Activated CD4-positive, alpha-beta T cell treated with anti-CD3 and anti-CD28 coated beads for 36 hours (primary cell): ENCODE measurements around the gene ABLIM1. TPM values are rescaled to one million over a fixed set of nuclear protein-coding genes. Genes with fewer than 3 reads are reported as not detected.
A peak's percentile ranks its signal among the peaks of the same experiment; 100 is the strongest.

ENCODE experiments used
- ATAC-seq: fragments of 200-7000 bp; cut with Tn5 transposase; one replicate; pipeline ENCODE4 v1.10.0; 2021; ENCODE audit warnings: mild to moderate bottlenecking, moderate library complexity
- CTCF ChIA-PET: fragments of 350-600 bp; sonication (Branson Sonifier 250); formaldehyde crosslinking; loops from one replicate; lab custom pipeline; 2021; ENCODE audit warnings: antibody characterized with exemption; lab: Charles Lee
- POLR2A ChIA-PET: fragments of 350-600 bp; sonication (Branson Sonifier 250); formaldehyde crosslinking; loops from one replicate; lab custom pipeline; 2021; ENCODE audit warnings: antibody characterized with exemption, inconsistent platforms; lab: Charles Lee
- DNase-seq: peaks from one replicate; pipeline ENCODE4 v3.0.0-alpha.2; 2020
- H3K27ac Mint-ChIP-seq: one replicate; pipeline ENCODE4 v1.8.0; 2021; ENCODE audit warnings: mixed read lengths
- H3K27me3 Mint-ChIP-seq: one replicate; pipeline ENCODE4 v1.8.0; 2021; ENCODE audit warnings: mixed read lengths
- H3K36me3 Mint-ChIP-seq: one replicate; pipeline ENCODE4 v1.8.0; 2021; ENCODE audit warnings: low read depth, mixed read lengths
- H3K4me1 Mint-ChIP-seq: one replicate; pipeline ENCODE4 v1.8.0; 2021; ENCODE audit warnings: mixed read lengths
- H3K4me3 Mint-ChIP-seq: one replicate; pipeline ENCODE4 v1.8.0; 2021; ENCODE audit warnings: mild to moderate bottlenecking, moderate library complexity, mixed read lengths
- H3K9me3 Mint-ChIP-seq: one replicate; pipeline ENCODE4 v1.8.0; 2021; ENCODE audit warnings: low read depth, mixed read lengths
- intact Hi-C, 2 experiments: fragments of 100-400 bp; cut with DNase I in 1 of 2; cut with micrococcal nuclease in 1 of 2; formaldehyde crosslinking; loops; one replicate each; pipeline versions ENCODE4 v1.14.2 to v1.15.1; 2022 to 2024; cut with DNase I, micrococcal nuclease
- total RNA-seq, 2 experiments: library from RNA; stranded (reverse); gene quantifications; one replicate each; pipeline ENCODE4 v1.2.3, GENCODE V29; 2021

ABLIM1 gene
- total RNA-seq, 2 experiments from 2014 or later = 152 to 166 TPM

DNA sequence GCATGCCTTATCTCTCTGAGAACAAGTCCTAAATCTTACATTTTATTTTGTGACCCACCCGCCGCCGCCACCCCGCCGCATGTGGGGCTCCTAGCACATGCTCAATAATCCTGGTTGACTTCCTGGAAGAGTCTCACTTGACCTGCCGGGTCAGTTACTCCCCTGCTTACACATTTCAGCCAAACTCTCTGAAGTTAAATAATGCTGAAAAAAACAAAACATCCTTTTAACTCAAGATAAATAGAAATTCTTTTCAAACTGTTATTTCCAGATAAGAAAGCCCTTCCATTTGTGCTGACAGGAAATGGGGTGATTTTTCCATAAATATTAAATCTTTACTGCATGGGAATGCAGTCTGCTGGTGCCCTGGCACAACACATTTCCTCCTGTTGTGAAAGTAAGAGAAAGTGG is 123.5 kb downstream of the ABLIM1 start:
- no peak overlapping the region for H3K27ac Mint-ChIP-seq
- peaks cover 26% of the 10 kb centered on the region for H3K4me1 Mint-ChIP-seq
- no peaks in the 10 kb centered on the region for H3K36me3 Mint-ChIP-seq
- ATAC-seq = no peak
- H3K9me3 Mint-ChIP-seq = no peaks in the 10 kb centered on the region
- no peaks in the 10 kb centered on the region for H3K27me3 Mint-ChIP-seq
- intact Hi-C loops = no loop called here
- H3K4me3 Mint-ChIP-seq = no peak overlapping the region
- DNase-seq = no peak
- CTCF ChIA-PET = interaction anchor here (1.2 kb wide), 1 partner anchor 12 kb away, joined by 3 read pairs; no protein-coding TSS in a partner anchor
- POLR2A ChIA-PET = no interaction called here

DNA sequence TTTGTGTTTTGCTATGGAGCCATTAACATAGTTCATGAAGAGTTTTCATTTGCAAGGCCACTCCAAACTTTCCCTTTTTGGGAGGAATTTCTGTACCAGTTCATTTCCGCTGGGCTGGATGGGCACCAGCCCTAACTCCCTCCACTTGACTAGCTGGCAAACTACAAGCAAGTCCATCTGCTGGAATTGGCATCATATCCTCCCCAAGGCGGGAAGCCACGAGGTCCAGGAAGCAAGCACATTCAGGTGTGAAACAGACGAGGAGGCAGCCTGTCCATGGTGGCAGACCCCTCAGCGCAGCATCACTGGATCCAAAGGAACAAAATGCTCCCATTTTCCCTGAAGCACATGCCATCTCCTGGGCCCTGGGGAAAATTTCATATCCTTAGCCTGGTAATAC is 125.8 kb downstream of the ABLIM1 start:
- CTCF ChIA-PET = interaction anchor here (0.5 to 1.6 kb wide), 4 partner anchors 12 to 202 kb away, joined by 3 to 5 read pairs (median 3); no protein-coding TSS in a partner anchor

DNA sequence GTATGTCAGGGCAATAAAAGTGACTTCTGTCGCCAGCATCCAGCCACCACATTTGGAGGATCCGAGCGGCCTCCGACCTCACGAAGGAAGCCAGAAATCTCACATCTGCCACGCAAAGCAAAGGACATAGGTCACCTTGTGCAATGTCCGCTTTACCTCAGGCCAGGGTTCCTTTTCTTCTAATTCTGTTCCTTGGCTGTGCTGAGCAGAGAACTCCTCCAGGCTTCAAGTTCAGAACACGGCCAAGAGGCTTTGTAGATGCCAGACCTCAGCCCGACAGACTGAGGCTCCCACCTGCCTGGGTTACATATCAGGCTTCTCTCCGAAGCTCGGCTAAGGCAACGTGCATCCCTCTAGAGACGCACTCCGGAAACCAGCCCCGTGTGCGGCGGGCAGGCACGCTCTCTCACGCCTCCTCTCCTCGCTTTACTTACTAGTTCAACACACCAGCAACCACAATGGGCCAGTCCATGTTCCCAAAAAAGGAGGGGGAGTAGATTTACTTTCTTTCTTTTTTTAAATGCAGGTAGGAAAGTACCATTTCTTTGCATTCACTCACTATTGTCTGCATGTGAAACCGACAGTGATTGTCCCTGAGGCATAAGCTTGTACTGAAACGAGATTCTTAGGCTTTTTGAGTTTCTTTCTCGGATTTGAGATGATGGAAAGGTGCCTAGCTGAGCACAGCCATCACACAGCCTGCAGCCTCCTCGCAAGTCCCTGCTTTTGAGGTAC is 131.4 kb downstream of the ABLIM1 start:
- ChIA-PET CTCF (interaction anchor here (0.7 to 16.1 kb wide), 17 partner anchors 11 to 296 kb away, joined by 3 to 187 read pairs (median 6); no protein-coding TSS in a partner anchor), POLR2A (interaction anchor here (0.6 to 3.9 kb wide), 14 partner anchors 9 to 85 kb away, joined by 3 to 56 read pairs (median 4); no protein-coding TSS in a partner anchor)
- intact Hi-C loops = loop anchor here (1.0 to 10.0 kb wide), 8 partner anchors 12 to 842 kb away; partner anchors contain the start of genes CCDC186 (in 1 of the 2), DCLRE1A (in 1 of the 2) and NHLRC2 (in 1 of the 2)
- Mint-ChIP-seq H3K4me3 (peak overlapping the region; percentile 88), H3K27me3 (no peaks in the 10 kb centered on the region), H3K9me3 (no peaks in the 10 kb centered on the region), H3K36me3 (peaks cover 6% of the 10 kb centered on the region), H3K27ac (peak overlapping the region; percentile 95), H3K4me1 (peaks cover 54% of the 10 kb centered on the region)
- peak; percentile 93 for ATAC-seq
- DNase-seq = peak; percentile 95

More for the DNA sequence above, 125.8 kb downstream of the ABLIM1 start:
- ATAC-seq = no peak
- Mint-ChIP-seq H3K27me3 (no peaks in the 10 kb centered on the region), H3K9me3 (no peaks in the 10 kb centered on the region), H3K4me1 (peaks cover 18% of the 10 kb centered on the region), H3K4me3 (no peak overlapping the region), H3K36me3 (no peaks in the 10 kb centered on the region), H3K27ac (no peak overlapping the region)
- intact Hi-C loops = no loop called here
- POLR2A ChIA-PET = interaction anchor here (0.6 kb wide), 1 partner anchor 59 kb away, joined by 3 read pairs; no protein-coding TSS in a partner anchor
- DNase-seq = no peak

DNA sequence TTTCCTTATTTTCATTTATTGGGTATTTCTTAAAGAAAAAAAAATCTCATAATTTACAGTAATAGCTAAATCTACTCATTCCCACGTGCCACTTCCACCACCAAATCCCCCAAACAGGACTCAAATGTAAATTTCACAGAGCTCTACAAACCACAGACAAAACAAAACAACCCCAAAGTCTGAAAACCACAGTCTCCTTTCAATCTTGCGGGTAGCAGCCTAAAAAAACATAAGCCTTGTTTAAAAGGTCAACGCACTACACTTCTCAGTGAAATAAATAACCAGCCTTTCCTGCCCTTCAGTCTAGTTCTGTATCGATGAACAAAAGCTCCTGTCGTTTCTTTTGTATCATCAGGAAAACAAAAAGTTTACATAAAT is 132.0 kb downstream of the ABLIM1 start:
- no peaks in the 10 kb centered on the region for H3K9me3 Mint-ChIP-seq
- peaks cover 6% of the 10 kb centered on the region for H3K36me3 Mint-ChIP-seq
- POLR2A ChIA-PET = interaction anchor here (0.6 to 3.9 kb wide), 13 partner anchors 8 to 85 kb away, joined by 3 to 56 read pairs (median 5); no protein-coding TSS in a partner anchor
- CTCF ChIA-PET = interaction anchor here (0.6 to 16.1 kb wide), 14 partner anchors 11 to 297 kb away, joined by 3 to 187 read pairs (median 7); no protein-coding TSS in a partner anchor
- peaks cover 60% of the 10 kb centered on the region for H3K4me1 Mint-ChIP-seq
- intact Hi-C loops = loop anchor here (1.0 to 10.0 kb wide), 7 partner anchors 15 to 841 kb away; partner anchors contain the start of genes CCDC186 (in 1 of the 2), DCLRE1A (in 1 of the 2) and NHLRC2 (in 1 of the 2)
- ATAC-seq (peak; percentile 9), DNase-seq (peak; percentile 52)
- peak overlapping the region; percentile 88 for H3K4me3 Mint-ChIP-seq
- peak overlapping the region; percentile 95 for H3K27ac Mint-ChIP-seq
- H3K27me3 Mint-ChIP-seq = no peaks in the 10 kb centered on the region

DNA sequence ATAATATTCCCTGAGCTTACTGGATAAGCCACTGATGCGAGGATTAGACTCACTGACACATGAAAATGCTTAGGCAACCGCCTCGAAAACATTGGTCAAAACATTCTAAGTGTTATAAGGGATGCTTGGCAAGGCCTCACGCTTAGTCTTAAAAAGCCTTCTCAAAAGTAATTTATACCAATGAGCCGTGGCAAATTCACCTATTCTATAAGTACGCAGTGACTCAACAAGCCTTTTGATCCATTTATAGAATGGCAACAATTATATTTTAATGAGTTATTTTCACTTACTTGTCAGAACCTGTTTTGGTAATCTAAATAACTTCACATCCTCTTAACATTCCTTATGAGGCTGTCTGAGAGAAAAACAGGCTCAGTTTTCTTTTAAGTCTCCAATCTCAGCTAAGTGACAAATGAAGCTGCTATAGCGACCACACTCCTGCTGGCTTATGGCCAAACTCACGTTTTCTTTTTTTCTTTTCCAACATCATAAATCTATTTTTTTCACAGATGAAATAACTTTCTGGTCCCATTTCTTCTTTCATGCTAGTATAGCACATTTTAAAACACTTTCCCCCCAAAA is 132.6 kb downstream of the ABLIM1 start:
- peaks cover 6% of the 10 kb centered on the region for H3K36me3 Mint-ChIP-seq
- POLR2A ChIA-PET = interaction anchor here (0.6 to 3.9 kb wide), 11 partner anchors 8 to 54 kb away, joined by 3 to 56 read pairs (median 6); no protein-coding TSS in a partner anchor
- peak overlapping the region; percentile 88 for H3K4me3 Mint-ChIP-seq
- peaks cover 63% of the 10 kb centered on the region for H3K4me1 Mint-ChIP-seq
- ATAC-seq (no peak), DNase-seq (peak; percentile 37)
- no peaks in the 10 kb centered on the region for H3K27me3 Mint-ChIP-seq
- CTCF ChIA-PET = interaction anchor here (0.6 to 16.1 kb wide), 10 partner anchors 10 to 103 kb away, joined by 3 to 187 read pairs (median 14); no protein-coding TSS in a partner anchor
- peak overlapping the region; percentile 95 for H3K27ac Mint-ChIP-seq
- no peaks in the 10 kb centered on the region for H3K9me3 Mint-ChIP-seq
- intact Hi-C loops = loop anchor here in 1 of 2 experiments (5.0 to 10.0 kb wide), 3 partner anchors 353 to 841 kb away; partner anchors contain the start of genes CCDC186, DCLRE1A and NHLRC2

DNA sequence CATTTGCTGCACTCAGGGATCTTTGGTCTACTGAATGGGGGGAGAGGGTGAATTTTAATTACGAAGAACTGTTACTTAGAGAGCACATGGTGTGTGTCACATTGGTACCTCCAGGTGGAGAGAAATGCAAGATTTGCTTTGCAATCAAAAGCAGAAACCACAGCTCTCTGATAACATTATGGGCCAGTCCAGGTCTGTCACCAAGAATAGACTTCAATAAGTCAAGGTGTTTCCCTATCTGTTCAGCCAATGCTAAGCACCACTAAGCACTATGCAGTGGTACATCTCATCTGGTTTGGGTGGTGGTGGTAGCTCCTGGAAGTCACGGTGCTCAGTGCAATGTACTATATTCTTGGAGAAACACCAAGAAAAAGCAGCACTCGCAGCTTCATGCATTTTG is 134.2 kb downstream of the ABLIM1 start:
- DNase-seq (peak; percentile 29), ATAC-seq (peak; percentile 5)
- H3K27me3 Mint-ChIP-seq = no peaks in the 10 kb centered on the region
- POLR2A ChIA-PET = interaction anchor here (0.6 to 3.9 kb wide), 6 partner anchors 9 to 25 kb away, joined by 3 to 56 read pairs (median 8); no protein-coding TSS in a partner anchor
- H3K36me3 Mint-ChIP-seq = peaks cover 9% of the 10 kb centered on the region
- H3K4me3 Mint-ChIP-seq = peak overlapping the region; percentile 88
- no peaks in the 10 kb centered on the region for H3K9me3 Mint-ChIP-seq
- peak overlapping the region; percentile 95 for H3K27ac Mint-ChIP-seq
- CTCF ChIA-PET = interaction anchor here (0.5 to 16.1 kb wide), 10 partner anchors 9 to 220 kb away, joined by 3 to 187 read pairs (median 4); no protein-coding TSS in a partner anchor
- intact Hi-C loops = loop anchor here in 1 of 2 experiments (10.0 kb wide), 2 partner anchors 669 to 839 kb away; partner anchors contain the start of genes DCLRE1A and NHLRC2
- peaks cover 76% of the 10 kb centered on the region for H3K4me1 Mint-ChIP-seq

DNA sequence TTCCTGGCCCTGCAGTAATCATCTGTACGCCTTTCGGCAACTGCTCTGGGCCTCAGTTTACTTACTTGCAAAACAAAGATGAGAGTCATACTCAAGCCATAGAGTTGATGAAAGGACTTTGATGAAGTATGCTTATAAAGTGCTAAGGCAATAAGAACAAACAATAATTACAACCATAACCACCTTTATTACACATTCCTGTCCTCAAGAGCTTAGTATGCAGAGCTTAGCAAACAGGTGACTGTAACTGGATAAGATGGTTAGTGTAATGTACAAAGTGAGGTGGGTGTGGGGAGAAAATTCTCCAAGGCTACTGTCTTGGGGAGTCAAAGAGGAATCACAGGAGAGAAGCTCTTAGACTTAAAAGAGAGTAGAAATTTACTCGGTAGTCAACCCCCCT is 136.8 kb downstream of the ABLIM1 start:
- Mint-ChIP-seq H3K9me3 (no peaks in the 10 kb centered on the region), H3K4me1 (peaks cover 87% of the 10 kb centered on the region), H3K4me3 (peak overlapping the region; percentile 34), H3K36me3 (peaks cover 9% of the 10 kb centered on the region), H3K27ac (peak overlapping the region; percentile 95), H3K27me3 (no peaks in the 10 kb centered on the region)
- intact Hi-C loops = loop anchor here in 1 of 2 experiments (10.0 kb wide), 2 partner anchors 666 to 836 kb away; partner anchors contain the start of genes DCLRE1A and NHLRC2
- DNase-seq (no peak), ATAC-seq (no peak)
- ChIA-PET POLR2A (interaction anchor here (0.7 kb wide), 1 partner anchor 50 kb away, joined by 3 read pairs; no protein-coding TSS in a partner anchor), CTCF (interaction anchor here (0.9 to 16.1 kb wide), 3 partner anchors 20 to 64 kb away, joined by 4 to 187 read pairs (median 30); no protein-coding TSS in a partner anchor)

DNA sequence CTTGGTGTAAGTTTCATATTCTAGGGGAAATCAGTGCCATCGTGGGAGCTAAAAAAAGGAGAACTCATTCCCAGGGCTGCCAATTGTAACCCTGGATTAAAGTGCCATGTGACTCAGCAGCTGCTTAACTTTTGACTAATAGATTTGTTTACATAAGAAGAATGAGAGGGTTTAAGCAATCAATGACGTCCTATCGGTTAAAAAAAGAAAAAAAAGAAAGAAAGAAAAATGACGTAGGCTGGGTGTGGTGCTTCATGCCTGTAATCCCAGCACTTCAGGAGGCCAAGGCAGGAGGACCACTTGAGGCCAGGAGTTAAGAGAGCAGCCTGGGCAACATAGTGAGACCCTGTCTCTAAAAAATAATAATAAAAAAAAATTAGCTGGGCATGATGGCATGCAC is 137.6 kb downstream of the ABLIM1 start:
- ATAC-seq (peak; percentile 17), DNase-seq (no peak)
- Mint-ChIP-seq H3K9me3 (no peaks in the 10 kb centered on the region), H3K27ac (peak overlapping the region; percentile 92), H3K4me3 (peak overlapping the region; percentile 54), H3K4me1 (peaks cover 95% of the 10 kb centered on the region), H3K36me3 (peaks cover 9% of the 10 kb centered on the region), H3K27me3 (no peaks in the 10 kb centered on the region)
- CTCF ChIA-PET = interaction anchor here (0.6 to 16.1 kb wide), 4 partner anchors 19 to 49 kb away, joined by 3 to 187 read pairs (median 17); no protein-coding TSS in a partner anchor
- intact Hi-C loops = loop anchor here in 1 of 2 experiments (10.0 kb wide), 2 partner anchors 666 to 836 kb away; partner anchors contain the start of genes DCLRE1A and NHLRC2
- POLR2A ChIA-PET = interaction anchor here (0.9 kb wide), 1 partner anchor 27 kb away, joined by 3 read pairs; no protein-coding TSS in a partner anchor

DNA sequence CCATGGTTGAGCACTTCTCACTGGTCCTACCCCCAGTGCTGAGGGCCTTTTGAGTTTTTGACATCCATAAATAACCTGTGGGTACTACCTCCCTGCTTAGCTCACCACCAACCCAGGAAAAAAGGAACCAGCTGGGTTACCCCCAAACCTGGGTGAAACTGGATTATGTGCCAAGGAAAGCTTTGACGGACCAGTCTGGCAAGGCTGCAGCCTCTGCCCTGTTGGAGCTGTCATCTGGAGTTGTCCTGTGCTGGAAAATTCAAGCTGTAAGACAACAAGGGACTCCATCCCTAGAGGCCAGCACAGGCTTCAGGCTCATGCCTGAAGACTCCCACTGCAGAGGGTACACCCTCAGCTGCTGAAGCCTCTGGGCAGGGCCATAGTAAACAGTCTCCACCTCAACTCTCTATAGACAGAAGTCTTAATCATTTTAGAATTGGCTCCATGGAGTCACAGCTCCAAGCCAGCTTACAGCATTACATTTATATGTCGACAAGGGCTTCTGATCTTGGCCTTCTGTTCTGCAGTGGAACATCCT is 138.2 kb downstream of the ABLIM1 start:
- ATAC-seq (peak; percentile 16), DNase-seq (peak; percentile 38)
- H3K27ac Mint-ChIP-seq = peak overlapping the region; percentile 92
- intact Hi-C loops = loop anchor here in 1 of 2 experiments (10.0 kb wide), 2 partner anchors 665 to 835 kb away; partner anchors contain the start of genes DCLRE1A and NHLRC2
- H3K4me1 Mint-ChIP-seq = peaks cover 97% of the 10 kb centered on the region
- no peaks in the 10 kb centered on the region for H3K27me3 Mint-ChIP-seq
- POLR2A ChIA-PET = interaction anchor here (0.9 kb wide), 1 partner anchor 26 kb away, joined by 3 read pairs; no protein-coding TSS in a partner anchor
- CTCF ChIA-PET = interaction anchor here (0.6 to 16.1 kb wide), 4 partner anchors 18 to 49 kb away, joined by 3 to 187 read pairs (median 17); no protein-coding TSS in a partner anchor
- peaks cover 4% of the 10 kb centered on the region for H3K36me3 Mint-ChIP-seq
- H3K9me3 Mint-ChIP-seq = no peaks in the 10 kb centered on the region
- H3K4me3 Mint-ChIP-seq = peak overlapping the region; percentile 54

DNA sequence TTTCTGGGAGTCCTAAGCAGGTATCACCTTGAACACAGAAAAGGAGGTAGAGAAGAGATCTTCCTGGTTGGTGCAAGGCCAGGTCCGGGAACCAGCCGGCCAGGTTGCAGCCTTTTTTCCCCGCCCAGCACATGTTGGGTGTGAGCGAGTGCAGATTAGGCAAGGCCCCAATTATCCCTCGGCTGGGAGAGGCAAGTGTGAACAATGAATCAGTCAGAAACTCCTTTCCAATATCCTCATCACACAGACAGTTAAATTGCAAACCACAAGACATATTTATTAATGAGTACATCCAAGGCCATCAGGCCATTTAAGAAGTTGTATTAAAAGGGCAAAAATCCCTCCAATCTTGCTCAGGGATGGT is 138.8 kb downstream of the ABLIM1 start:
- Mint-ChIP-seq H3K27ac (peak overlapping the region; percentile 92), H3K9me3 (no peaks in the 10 kb centered on the region), H3K4me1 (peaks cover 97% of the 10 kb centered on the region), H3K4me3 (peak overlapping the region; percentile 46), H3K36me3 (peaks cover 4% of the 10 kb centered on the region), H3K27me3 (no peaks in the 10 kb centered on the region)
- ATAC-seq (no peak), DNase-seq (peak; percentile 42)
- ChIA-PET CTCF (interaction anchor here (0.7 to 16.1 kb wide), 8 partner anchors 12 to 360 kb away, joined by 3 to 187 read pairs (median 8); no protein-coding TSS in a partner anchor), POLR2A (interaction anchor here (1.0 to 3.1 kb wide), 4 partner anchors 7 to 22 kb away, joined by 3 to 11 read pairs (median 4); no protein-coding TSS in a partner anchor)
- intact Hi-C loops = no loop called here
